Measurements from ENCODE around the gene ORAI3. TPM values are rescaled to one million over a fixed set of nuclear protein-coding genes. Genes with fewer than 3 reads are reported as not detected.

The ORAI3 gene
- total RNA-seq, 1 experiment from 2014 or later = 26.9 TPM

DNA sequence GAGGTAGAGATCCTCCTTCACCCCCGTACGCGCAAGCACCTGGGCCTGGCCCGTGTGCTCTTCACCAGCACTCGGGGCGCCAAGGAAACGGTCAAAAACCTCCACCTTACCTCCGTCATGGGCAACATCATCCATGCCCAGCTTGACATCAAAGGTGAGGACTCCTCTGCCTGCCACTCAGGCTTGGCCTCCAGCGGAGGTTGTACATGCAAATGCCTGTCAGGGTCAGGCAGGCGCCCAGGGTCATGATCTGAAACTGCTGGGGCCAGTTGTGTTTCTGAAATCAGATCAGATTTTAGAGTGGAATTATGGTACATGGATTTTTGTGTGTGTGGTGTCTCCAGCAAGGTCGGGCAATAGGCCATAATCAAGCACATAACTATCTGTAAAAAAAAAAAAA lies 12.5 kb downstream of the ORAI3 start:
- ChIA-PET CTCF (no interaction called here), POLR2A (no interaction called here)
- no peak overlapping the region for H3K4me3 ChIP-seq (ENCODE audit: low read depth in 2 of 2, low read length in 2 of 2)
- intact Hi-C loops (cut with micrococcal nuclease; ENCODE audit: unreplicated experiment) (no loop called here), in situ Hi-C loops (cut with HindIII; ENCODE audit: low pct_unique_long_range_greater_than_20kb, low sequenced_read_pairs) (no loop called here)
- DNase-seq (ENCODE audit: low read depth, low spot score) = no peak
- H3K36me3 ChIP-seq (ENCODE audit: control insufficient read depth, insufficient read depth, low read length) = peaks cover 26% of the 10 kb centered on the region
- no peak for ATAC-seq
- BruUV-seq (replicated peaks) = no TSS peak
- H3K27me3 ChIP-seq (ENCODE audit: control insufficient read depth, insufficient read depth, low read length) = no peaks in the 10 kb centered on the region
- H3K9me3 ChIP-seq (ENCODE audit: control insufficient read depth, insufficient read depth, low read depth, low read length) = no peaks in the 10 kb centered on the region
- TF ChIP-seq, protein P1, sequence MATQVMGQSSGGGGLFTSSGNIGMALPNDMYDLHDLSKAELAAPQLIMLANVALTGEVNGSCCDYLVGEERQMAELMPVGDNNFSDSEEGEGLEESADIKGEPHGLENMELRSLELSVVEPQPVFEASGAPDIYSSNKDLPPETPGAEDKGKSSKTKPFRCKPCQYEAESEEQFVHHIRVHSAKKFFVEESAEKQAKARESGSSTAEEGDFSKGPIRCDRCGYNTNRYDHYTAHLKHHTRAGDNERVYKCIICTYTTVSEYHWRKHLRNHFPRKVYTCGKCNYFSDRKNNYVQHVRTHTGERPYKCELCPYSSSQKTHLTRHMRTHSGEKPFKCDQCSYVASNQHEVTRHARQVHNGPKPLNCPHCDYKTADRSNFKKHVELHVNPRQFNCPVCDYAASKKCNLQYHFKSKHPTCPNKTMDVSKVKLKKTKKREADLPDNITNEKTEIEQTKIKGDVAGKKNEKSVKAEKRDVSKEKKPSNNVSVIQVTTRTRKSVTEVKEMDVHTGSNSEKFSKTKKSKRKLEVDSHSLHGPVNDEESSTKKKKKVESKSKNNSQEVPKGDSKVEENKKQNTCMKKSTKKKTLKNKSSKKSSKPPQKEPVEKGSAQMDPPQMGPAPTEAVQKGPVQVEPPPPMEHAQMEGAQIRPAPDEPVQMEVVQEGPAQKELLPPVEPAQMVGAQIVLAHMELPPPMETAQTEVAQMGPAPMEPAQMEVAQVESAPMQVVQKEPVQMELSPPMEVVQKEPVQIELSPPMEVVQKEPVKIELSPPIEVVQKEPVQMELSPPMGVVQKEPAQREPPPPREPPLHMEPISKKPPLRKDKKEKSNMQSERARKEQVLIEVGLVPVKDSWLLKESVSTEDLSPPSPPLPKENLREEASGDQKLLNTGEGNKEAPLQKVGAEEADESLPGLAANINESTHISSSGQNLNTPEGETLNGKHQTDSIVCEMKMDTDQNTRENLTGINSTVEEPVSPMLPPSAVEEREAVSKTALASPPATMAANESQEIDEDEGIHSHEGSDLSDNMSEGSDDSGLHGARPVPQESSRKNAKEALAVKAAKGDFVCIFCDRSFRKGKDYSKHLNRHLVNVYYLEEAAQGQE (IDR thresholded peaks at IDR 0.05; ENCODE audit: insufficient read depth in 1 of 2, low read depth in 2 of 2, low read length in 1 of 2) = no peak
- no peak for TF ChIP-seq POLR2AphosphoS5 (IDR thresholded peaks at IDR 0.05; ENCODE audit: low read depth, low read length)
- TF ChIP-seq, protein P2, sequence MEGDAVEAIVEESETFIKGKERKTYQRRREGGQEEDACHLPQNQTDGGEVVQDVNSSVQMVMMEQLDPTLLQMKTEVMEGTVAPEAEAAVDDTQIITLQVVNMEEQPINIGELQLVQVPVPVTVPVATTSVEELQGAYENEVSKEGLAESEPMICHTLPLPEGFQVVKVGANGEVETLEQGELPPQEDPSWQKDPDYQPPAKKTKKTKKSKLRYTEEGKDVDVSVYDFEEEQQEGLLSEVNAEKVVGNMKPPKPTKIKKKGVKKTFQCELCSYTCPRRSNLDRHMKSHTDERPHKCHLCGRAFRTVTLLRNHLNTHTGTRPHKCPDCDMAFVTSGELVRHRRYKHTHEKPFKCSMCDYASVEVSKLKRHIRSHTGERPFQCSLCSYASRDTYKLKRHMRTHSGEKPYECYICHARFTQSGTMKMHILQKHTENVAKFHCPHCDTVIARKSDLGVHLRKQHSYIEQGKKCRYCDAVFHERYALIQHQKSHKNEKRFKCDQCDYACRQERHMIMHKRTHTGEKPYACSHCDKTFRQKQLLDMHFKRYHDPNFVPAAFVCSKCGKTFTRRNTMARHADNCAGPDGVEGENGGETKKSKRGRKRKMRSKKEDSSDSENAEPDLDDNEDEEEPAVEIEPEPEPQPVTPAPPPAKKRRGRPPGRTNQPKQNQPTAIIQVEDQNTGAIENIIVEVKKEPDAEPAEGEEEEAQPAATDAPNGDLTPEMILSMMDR (IDR thresholded peaks at IDR 0.05) = no peak
- TF ChIP-seq TCF7L2 (IDR thresholded peaks at IDR 0.05; ENCODE audit: low read depth, low read length) = no peak
- TF ChIP-seq SIN3A (IDR thresholded peaks at IDR 0.05; ENCODE audit: borderline replicate concordance, insufficient read depth, low read depth, low read length) = no peak
- no peak overlapping the region for H3K27ac ChIP-seq (ENCODE audit: low read length)
- H3K4me1 ChIP-seq (ENCODE audit: control insufficient read depth, insufficient read depth, low read length) = peaks cover 13% of the 10 kb centered on the region

DNA sequence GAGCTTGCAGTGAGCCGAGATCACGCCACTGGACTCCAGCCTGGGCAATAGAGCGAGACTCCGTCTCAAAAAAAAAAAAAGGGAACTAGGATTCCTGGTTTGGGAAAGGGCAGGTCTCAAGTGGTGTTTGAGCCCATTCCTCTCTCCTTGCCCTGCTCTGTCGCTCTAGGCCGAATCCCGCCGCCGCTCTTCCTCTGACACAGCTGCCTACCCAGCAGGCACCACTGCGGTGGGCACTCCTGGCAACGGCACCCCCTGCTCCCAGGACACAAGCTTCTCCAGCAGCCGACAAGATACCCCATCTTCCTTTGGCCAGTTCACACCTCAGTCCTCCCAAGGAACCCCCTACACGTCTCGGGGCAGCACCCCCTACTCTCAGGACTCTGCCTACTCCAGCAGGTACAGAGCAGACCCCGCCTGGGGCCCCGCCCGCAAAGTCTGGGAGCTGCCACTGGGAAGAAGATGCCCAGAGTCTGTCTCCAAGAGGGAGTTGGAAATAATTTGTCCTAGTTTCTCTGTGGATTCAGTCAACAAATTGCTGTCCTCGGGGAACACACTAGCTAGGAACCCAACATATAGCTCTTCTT lies 15.2 kb downstream of the ORAI3 start:
- CTCF ChIA-PET = interaction anchor here (0.7 kb wide), 1 partner anchor 11 kb away, joined by 3 read pairs; no protein-coding TSS in a partner anchor
- H3K4me1 ChIP-seq (ENCODE audit: control insufficient read depth, insufficient read depth, low read length) = peaks cover 4% of the 10 kb centered on the region
- H3K27ac ChIP-seq (ENCODE audit: low read length) = no peak overlapping the region
- H3K4me3 ChIP-seq (ENCODE audit: low read depth in 2 of 2, low read length in 2 of 2) = no peak overlapping the region
- H3K36me3 ChIP-seq (ENCODE audit: control insufficient read depth, insufficient read depth, low read length) = peaks cover 25% of the 10 kb centered on the region
- TF ChIP-seq POLR2AphosphoS5 (IDR thresholded peaks at IDR 0.05; ENCODE audit: low read depth, low read length) (no peak), SIN3A (IDR thresholded peaks at IDR 0.05; ENCODE audit: borderline replicate concordance, insufficient read depth, low read depth, low read length) (no peak), TCF7L2 (IDR thresholded peaks at IDR 0.05; ENCODE audit: low read depth, low read length) (no peak)
- TF ChIP-seq, protein P2 (IDR thresholded peaks at IDR 0.05) = no peak
- TF ChIP-seq, protein P1 (IDR thresholded peaks at IDR 0.05; ENCODE audit: insufficient read depth in 1 of 2, low read depth in 2 of 2, low read length in 1 of 2) = no peak
- DNase-seq (ENCODE audit: low read depth, low spot score) (no peak), ATAC-seq (no peak)
- POLR2A ChIA-PET = no interaction called here
- intact Hi-C loops (cut with micrococcal nuclease; ENCODE audit: unreplicated experiment) = no loop called here
- no TSS peak for BruUV-seq (replicated peaks)
- no peaks in the 10 kb centered on the region for H3K9me3 ChIP-seq (ENCODE audit: control insufficient read depth, insufficient read depth, low read depth, low read length)
- H3K27me3 ChIP-seq (ENCODE audit: control insufficient read depth, insufficient read depth, low read length) = no peaks in the 10 kb centered on the region
- in situ Hi-C loops (cut with HindIII; ENCODE audit: low pct_unique_long_range_greater_than_20kb, low sequenced_read_pairs) = no loop called here

Measured in Panc1 (cell line).